GM10266 (cell line): ENCODE data around the gene PFDN2.
"Not testable (repeated sequence)": the region's sequence is repeated elsewhere in the genome, so short reads cannot be mapped to it uniquely, and the experiment has no call there.

Source experiments
- DNase-seq: peaks from one replicate; pipeline ENCODE4 v3.0.0; 2012; ENCODE audit errors: extremely low spot score
- TF ChIP-seq, protein P1 (sequence below): IDR thresholded peaks from 2 replicates; pipeline ENCODE4 v1.5.1; 2012; ENCODE audit warnings: mild to moderate bottlenecking, low read depth; ENCODE audit not compliant: control insufficient read depth, insufficient read depth; ENCODE audit errors: missing control alignments

The PFDN2 gene

DNA sequence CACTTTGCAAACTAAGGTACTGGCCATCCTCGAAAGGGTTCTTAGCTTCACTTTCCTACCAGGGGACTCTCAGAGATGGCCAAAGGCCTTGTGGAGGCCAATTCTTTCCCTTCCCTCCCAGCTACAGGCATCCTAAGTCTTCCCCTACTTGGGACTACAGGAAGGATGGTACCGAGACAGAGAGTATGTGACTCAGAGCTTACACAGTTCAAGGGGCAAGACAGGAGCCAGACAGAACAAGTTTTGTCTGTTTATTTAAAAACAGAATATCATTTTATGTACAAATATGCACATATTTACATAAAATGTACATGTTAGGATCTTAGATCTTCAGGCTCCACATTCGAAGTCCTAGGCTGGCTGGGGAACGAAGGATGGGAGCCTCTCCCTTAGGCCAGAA lies 47.1 kb downstream of the PFDN2 start:
- TF ChIP-seq, protein P1, sequence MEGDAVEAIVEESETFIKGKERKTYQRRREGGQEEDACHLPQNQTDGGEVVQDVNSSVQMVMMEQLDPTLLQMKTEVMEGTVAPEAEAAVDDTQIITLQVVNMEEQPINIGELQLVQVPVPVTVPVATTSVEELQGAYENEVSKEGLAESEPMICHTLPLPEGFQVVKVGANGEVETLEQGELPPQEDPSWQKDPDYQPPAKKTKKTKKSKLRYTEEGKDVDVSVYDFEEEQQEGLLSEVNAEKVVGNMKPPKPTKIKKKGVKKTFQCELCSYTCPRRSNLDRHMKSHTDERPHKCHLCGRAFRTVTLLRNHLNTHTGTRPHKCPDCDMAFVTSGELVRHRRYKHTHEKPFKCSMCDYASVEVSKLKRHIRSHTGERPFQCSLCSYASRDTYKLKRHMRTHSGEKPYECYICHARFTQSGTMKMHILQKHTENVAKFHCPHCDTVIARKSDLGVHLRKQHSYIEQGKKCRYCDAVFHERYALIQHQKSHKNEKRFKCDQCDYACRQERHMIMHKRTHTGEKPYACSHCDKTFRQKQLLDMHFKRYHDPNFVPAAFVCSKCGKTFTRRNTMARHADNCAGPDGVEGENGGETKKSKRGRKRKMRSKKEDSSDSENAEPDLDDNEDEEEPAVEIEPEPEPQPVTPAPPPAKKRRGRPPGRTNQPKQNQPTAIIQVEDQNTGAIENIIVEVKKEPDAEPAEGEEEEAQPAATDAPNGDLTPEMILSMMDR: no peak
- no peak for DNase-seq

DNA sequence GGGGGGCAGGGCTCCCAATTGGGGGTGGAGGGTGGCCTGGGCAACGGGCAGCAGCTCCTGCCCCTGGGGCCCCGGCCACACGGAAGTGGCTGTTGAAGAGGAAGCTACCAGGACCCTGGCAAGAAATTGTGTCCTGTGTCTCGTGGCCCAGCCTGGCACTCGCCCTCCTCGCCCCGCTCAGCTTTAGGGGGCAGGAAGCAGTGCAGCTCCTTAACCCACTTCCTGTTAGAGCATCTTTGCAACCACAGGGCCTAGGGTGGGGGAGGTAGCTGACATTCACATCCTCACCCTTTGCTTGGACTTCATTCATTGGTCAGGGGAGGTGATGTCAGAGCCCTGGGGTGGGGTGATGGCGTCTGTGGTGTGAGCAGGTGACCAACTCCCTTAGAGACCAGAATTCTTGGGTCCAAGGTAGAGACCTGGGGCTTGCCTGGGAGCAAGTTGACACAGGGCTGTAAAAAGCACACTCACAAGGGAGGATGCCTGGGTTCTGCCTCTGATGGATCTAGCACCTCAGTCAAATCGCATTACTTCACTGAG lies 48.0 kb downstream of the PFDN2 start, which contains the start of gene ARHGAP30:
Gene ARHGAP30, minus strand, starts transcription at position 161 of the 540 bp plus-strand sequence. CDS start 267 bp downstream, outside the sequence.
- peak; percentile 96 for DNase-seq
- TF ChIP-seq, protein P1: no peak

DNA sequence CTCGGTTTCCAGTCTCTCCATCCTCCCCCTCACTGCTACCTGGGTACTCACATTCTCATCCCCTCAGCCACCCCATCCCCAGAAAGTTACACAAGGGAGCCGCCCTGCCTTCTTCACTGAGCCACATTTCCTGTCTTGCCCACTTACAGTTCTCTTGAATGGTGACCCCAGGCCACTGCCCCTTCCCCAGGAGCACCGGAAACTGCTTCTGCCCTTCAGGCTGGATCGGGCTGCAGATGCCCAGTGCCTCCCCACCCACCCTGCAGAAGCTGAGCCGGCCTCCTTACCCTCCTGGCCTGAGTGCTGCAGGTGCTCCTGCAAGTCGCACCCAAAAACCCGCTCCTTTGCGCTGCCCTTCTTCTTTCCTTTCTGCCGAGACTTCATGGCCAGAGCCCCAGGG lies 48.6 kb downstream of the PFDN2 start:
- no peak for DNase-seq

DNA sequence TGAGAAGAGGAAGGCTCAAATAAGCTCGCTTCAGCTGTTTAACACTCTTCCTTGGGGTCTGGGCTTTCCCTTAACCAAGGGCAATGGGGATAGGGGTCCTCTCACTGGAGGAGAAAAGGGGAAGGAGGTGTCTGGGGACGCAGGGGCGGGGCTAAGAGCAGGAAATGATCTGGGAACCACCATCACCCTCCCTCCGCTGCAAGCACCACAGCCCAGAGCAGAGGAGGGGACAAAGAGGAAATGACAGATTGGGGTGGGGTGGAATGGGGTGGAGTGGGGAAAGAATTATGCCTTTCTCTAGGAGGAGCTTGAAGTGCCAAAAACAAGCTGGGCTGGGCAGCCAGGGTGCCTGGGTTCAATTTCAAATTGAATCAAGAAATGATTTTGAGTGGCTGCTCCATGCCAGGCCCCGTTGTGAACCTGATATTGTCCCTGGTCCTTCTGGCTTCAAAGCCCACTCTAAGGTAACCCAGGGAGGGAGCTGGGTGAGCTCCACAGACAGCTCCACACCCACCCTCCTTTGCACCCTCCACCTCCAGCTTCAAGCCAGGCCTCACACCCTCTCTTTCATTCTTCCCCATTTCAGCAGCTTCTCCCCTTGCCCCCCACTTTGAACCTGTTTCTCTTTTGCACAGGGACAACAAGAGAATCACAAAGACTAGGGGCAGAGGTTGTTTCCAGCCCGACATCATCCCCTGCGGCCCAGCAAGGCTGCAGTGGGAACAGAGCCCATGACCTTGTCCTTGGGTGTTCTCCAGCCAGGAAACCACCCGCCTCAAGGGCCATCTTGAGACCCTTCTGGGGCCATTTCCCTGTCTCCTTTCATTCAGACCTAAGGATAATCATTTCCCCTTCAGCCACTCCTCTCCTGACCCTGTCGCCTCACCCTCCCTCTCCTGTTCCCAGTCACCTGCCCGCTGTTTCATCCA lies 49.3 kb downstream of the PFDN2 start:
- TF ChIP-seq, protein P1: no peak
- DNase-seq: peak; percentile 86

More for the DNA sequence above, 48.6 kb downstream of the PFDN2 start:
- TF ChIP-seq, protein P1: no peak

DNA sequence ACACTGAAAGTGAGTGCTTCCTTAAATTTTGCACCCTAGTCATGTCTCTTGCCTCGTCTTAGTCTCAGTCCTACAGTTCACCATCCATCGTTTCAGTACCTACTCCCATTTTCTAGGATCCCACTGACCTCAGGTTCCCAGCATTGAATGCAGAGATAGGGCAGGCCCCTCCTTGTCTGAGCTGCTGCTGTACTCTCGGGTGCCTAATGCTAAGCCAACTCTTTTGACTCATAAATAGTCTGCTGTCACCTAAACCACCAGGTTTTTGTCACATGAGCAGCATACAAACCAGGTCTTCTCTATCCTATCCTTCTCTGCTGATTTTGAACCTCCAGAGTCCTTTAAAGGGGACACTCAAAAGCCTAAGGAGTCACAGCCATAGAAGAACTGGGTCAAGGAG lies 51.1 kb downstream of the PFDN2 start:
- TF ChIP-seq, protein P1: no peak
- DNase-seq: no peak

DNA sequence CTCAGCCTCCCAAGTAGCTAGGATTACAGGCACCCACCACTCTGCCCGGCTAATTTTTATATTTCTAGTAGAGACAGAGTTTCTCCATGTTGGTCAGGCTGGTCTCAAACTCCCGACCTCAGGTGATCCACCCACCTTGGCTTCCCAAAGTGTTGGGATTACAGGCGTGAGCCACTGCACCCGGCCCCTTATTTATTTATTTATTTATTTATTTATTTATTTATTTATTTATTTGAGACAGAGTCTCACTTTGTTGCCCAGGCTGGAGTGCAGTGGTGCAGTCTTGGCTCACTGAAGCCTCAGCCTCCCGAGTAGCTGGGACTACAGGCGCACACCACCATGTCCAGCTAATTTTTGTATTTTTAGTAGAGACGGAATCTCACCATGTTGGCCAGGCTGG lies 52.2 kb downstream of the PFDN2 start:
- not testable (repeated sequence) for DNase-seq

DNA sequence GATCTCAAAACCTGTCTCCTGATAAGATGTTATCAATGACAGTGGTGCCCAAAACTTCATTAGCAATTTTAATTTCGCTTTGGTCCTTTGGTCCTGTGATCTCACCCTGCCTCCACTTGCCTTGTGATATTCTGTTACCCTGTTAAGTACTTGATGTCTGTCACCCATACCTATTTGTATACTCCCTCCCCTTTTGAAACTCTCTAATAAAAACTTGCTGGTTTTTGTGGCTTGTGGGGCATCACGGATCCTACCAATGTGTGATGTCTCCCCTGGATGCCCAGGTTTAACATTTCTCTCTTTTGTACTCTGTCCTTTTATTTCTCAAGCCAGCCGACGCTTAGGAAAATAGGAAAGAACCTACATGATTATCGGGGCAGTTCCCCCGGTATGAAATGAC lies 53.9 kb downstream of the PFDN2 start:
- DNase-seq: not testable (repeated sequence)

DNA sequence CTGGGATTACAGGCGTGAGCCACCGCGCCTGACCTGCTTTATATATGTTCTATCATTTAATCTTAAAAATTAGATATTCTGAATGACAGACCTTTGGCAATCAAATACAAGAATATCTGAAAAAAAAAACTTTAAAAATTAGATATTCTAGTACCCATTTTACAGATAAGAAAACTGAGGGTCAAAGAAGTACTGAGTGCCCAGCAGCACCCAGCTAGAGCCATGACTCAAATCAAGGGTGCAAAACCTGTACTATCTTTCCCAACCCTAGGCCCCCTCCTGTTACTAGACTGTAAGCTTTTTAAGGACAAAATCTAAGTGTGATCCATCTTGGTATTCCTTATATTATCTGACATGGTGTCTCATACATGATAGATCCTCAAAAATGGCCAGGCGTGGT lies 56.4 kb downstream of the PFDN2 start:
- TF ChIP-seq, protein P1: no peak
- no peak for DNase-seq
